HL-60 (cell line): ENCODE results near the gene PCBP2.

ENCODE experiments used
- DNase-seq, 2 experiments: peaks; one replicate each; pipeline ENCODE4 v3.0.0-alpha.2; 2010 to 2020; ENCODE audit warnings: low read depth in 1 of 2, low spot score in 1 of 2
- H3K27ac ChIP-seq: fragments of 250-450 bp; sonication (Bioruptor Pico); replicated peaks from 2 replicates; pipeline ENCODE4 v1.5.1; 2020; ENCODE audit warnings: mild to moderate bottlenecking, moderate library complexity
- H3K27me3 ChIP-seq: fragments of 250-450 bp; sonication (Bioruptor Pico); 2 replicates; pipeline ENCODE4 v1.5.1; 2021; ENCODE audit warnings: mild to moderate bottlenecking, moderate library complexity; ENCODE audit not compliant: insufficient read depth, poor library complexity, severe bottlenecking
- H3K4me3 ChIP-seq: replicated peaks from 2 replicates; pipeline ENCODE4 v1.5.1; 2011; ENCODE audit warnings: mild to moderate bottlenecking, control low read depth, low read length; ENCODE audit not compliant: insufficient read depth
- GABPA ChIP-seq: IDR thresholded peaks from 2 replicates; pipeline ENCODE4 v1.6.1; 2012; ENCODE audit warnings: low read depth
- POLR2AphosphoS5 ChIP-seq: IDR thresholded peaks from 2 replicates; pipeline ENCODE4 v1.6.1; 2012; ENCODE audit warnings: low read depth
- SPI1 ChIP-seq: IDR thresholded peaks from 2 replicates; pipeline ENCODE4 v1.6.1; 2012; ENCODE audit warnings: low read depth, mild to moderate bottlenecking, borderline replicate concordance
- TF ChIP-seq, protein P1 (sequence below): IDR thresholded peaks from 2 replicates; pipeline ENCODE4 v1.6.1; 2012; ENCODE audit warnings: low read depth; ENCODE audit not compliant: insufficient replicate concordance
- TF ChIP-seq, protein P2 (sequence below): IDR thresholded peaks from one replicate; pipeline ENCODE4 v1.5.1; 2011; ENCODE audit warnings: low read length, control low read depth, inconsistent platforms; ENCODE audit not compliant: insufficient read depth

PCBP2 gene

DNA sequence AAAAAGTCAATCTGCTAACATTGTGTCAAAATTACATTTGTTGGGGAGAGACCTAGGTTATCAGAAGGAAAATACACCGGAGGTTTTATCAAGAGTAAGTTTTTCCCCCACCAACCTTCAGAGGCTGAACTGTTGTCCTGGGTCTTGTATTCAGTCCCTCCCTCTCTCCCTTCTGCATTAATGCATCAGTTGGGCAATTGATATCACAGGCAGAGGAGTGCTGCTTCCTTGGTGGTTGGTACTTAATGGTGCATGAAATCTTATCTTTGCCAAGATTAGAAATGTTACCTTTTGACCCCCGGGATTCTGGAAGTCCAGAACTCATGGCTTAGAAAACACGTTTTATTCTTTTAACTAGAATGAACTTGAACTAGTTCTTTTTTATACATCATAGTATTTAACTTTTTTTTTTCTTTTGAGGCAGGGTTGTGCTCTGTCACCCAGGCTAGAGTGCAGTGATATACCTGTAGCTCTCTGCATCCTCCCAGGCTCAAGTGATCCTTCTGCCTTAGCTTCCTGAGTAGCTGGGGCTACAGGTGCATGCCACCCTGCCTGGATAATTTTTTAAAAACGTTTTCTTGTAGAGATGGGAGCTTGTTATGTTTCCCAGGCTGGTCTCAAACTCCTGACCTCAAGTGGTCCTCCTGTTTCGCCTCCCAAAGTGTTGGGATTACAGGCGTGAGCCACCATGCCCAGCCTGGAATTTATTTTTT, 4.9 kb downstream of the PCBP2 start:
- peak; percentile 37; the same call in 1 of the 2 replicates for TF ChIP-seq POLR2AphosphoS5
- TF ChIP-seq, protein P1, sequence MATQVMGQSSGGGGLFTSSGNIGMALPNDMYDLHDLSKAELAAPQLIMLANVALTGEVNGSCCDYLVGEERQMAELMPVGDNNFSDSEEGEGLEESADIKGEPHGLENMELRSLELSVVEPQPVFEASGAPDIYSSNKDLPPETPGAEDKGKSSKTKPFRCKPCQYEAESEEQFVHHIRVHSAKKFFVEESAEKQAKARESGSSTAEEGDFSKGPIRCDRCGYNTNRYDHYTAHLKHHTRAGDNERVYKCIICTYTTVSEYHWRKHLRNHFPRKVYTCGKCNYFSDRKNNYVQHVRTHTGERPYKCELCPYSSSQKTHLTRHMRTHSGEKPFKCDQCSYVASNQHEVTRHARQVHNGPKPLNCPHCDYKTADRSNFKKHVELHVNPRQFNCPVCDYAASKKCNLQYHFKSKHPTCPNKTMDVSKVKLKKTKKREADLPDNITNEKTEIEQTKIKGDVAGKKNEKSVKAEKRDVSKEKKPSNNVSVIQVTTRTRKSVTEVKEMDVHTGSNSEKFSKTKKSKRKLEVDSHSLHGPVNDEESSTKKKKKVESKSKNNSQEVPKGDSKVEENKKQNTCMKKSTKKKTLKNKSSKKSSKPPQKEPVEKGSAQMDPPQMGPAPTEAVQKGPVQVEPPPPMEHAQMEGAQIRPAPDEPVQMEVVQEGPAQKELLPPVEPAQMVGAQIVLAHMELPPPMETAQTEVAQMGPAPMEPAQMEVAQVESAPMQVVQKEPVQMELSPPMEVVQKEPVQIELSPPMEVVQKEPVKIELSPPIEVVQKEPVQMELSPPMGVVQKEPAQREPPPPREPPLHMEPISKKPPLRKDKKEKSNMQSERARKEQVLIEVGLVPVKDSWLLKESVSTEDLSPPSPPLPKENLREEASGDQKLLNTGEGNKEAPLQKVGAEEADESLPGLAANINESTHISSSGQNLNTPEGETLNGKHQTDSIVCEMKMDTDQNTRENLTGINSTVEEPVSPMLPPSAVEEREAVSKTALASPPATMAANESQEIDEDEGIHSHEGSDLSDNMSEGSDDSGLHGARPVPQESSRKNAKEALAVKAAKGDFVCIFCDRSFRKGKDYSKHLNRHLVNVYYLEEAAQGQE, result no peak
- Histone ChIP-seq H3K27ac (no peak overlapping the region), H3K4me3 (no peak overlapping the region), H3K27me3 (no peaks in the 10 kb centered on the region)
- no peak for DNase-seq

DNA sequence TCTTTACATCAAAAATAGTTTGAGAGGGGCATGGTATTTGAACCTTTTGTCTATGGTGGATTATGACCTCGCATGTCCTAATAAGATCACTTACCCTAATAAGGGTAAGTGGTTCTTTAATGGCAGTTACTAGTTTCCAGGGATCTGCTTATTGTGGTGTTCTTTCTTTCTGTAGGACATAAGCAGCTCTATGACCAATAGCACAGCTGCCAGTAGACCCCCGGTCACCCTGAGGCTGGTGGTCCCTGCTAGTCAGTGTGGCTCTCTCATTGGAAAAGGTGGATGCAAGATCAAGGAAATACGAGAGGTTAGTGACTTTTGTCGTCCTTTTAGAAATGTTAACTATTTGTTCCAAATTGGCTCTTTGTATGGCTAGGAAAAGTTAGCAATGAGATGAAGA, 7.2 kb downstream of the PCBP2 start:
- TF ChIP-seq SPI1 (no peak), POLR2AphosphoS5 (no peak), GABPA (no peak)
- TF ChIP-seq, protein P1, result no peak
- TF ChIP-seq, protein P2, sequence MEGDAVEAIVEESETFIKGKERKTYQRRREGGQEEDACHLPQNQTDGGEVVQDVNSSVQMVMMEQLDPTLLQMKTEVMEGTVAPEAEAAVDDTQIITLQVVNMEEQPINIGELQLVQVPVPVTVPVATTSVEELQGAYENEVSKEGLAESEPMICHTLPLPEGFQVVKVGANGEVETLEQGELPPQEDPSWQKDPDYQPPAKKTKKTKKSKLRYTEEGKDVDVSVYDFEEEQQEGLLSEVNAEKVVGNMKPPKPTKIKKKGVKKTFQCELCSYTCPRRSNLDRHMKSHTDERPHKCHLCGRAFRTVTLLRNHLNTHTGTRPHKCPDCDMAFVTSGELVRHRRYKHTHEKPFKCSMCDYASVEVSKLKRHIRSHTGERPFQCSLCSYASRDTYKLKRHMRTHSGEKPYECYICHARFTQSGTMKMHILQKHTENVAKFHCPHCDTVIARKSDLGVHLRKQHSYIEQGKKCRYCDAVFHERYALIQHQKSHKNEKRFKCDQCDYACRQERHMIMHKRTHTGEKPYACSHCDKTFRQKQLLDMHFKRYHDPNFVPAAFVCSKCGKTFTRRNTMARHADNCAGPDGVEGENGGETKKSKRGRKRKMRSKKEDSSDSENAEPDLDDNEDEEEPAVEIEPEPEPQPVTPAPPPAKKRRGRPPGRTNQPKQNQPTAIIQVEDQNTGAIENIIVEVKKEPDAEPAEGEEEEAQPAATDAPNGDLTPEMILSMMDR, result no peak
- Histone ChIP-seq H3K4me3 (no peak overlapping the region), H3K27me3 (no peaks in the 10 kb centered on the region), H3K27ac (no peak overlapping the region)
- no peak for DNase-seq

DNA sequence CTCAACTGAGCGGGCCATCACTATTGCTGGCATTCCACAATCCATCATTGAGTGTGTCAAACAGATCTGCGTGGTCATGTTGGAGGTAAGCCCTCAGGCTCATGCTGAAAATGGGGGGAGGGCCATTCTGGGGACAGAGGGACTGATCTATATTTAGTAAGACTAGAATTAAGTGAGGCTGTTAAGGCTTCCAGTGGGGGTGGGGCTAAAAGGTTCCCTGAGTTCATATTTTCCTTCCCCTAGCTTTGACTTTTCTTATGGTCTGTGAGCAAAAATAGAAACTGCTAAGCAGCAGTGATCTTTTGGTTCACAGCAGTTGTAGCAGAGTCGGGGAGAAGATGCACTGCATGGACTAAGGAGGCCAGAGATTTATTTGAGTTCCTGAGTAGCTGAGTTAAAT, 9.2 kb downstream of the PCBP2 start:
- H3K27ac ChIP-seq, result no peak overlapping the region
- no peaks in the 10 kb centered on the region for H3K27me3 ChIP-seq
- no peak for DNase-seq
- no peak overlapping the region for H3K4me3 ChIP-seq
- TF ChIP-seq, protein P2, result no peak
- TF ChIP-seq SPI1 (no peak), GABPA (no peak), POLR2AphosphoS5 (no peak)
- TF ChIP-seq, protein P1, result no peak
